HEK293 (cell line): ENCODE results near the gene FBLN5.

ENCODE experiments used
- CTCF ChIA-PET: fragments of 350-600 bp; formaldehyde crosslinking; extraction: SDS; loops from one replicate; lab custom pipeline; 2021; ENCODE audit warnings: antibody characterized with exemption; lab: Yijun Ruan, JAX
- POLR2A ChIA-PET: fragments of 300-600 bp; formaldehyde crosslinking; extraction: SDS; loops from one replicate; lab custom pipeline; 2020; ENCODE audit warnings: antibody characterized with exemption, inconsistent platforms; lab: Yijun Ruan, JAX
- H3K27ac ChIP-seq: fragments of 200-500 bp; sonication (Bioruptor generic); 2 replicates; pipeline ENCODE4 v1.5.1; 2014; ENCODE audit warnings: low read depth, low read length, control low read depth, inconsistent platforms; ENCODE audit errors: extremely low read depth
- H3K36me3 ChIP-seq, 2 experiments: fragments of 200-500 bp in 1 of 2; sonication (Bioruptor generic) in 1 of 2; 1 replicate in 1 of 2; 2 replicates in 1 of 2; pipeline ENCODE4 v1.5.1; 2014 to 2017; ENCODE audit warnings: inconsistent platforms in 2 of 2, low read length in 2 of 2; ENCODE audit not compliant: control insufficient read depth in 2 of 2, insufficient read depth in 1 of 2
- H3K4me1 ChIP-seq: fragments of 200-500 bp; sonication (Bioruptor generic); 2 replicates; pipeline ENCODE4 v1.5.1; 2014; ENCODE audit warnings: mild to moderate bottlenecking, low read length, inconsistent platforms; ENCODE audit not compliant: control insufficient read depth, insufficient read depth
- H3K4me3 ChIP-seq: 2 replicates; pipeline ENCODE4 v1.5.1; 2011; ENCODE audit warnings: low read depth, mild to moderate bottlenecking, control low read depth, low read length, moderate library complexity
- H3K9me3 ChIP-seq: fragments of 200-500 bp; sonication (Bioruptor generic); 2 replicates; pipeline ENCODE4 v1.5.1; 2014; ENCODE audit warnings: low read depth, low read length, inconsistent platforms; ENCODE audit not compliant: control insufficient read depth, insufficient read depth
- MZF1 ChIP-seq: fragments of 450-650 bp; formaldehyde crosslinking; IDR thresholded peaks from 2 replicates; pipeline ENCODE4 v1.5.1; 2017; ENCODE audit warnings: missing biosample characterization, missing genetic modification characterization, borderline replicate concordance
- PRDM6 ChIP-seq: fragments of 450-650 bp; formaldehyde crosslinking; IDR thresholded peaks from 2 replicates; pipeline ENCODE4 v1.5.1; 2017; ENCODE audit warnings: missing biosample characterization, missing genetic modification characterization
- SP3 ChIP-seq: fragments of 450-650 bp; formaldehyde crosslinking; IDR thresholded peaks from 2 replicates; pipeline ENCODE4 v1.5.1; 2016; ENCODE audit warnings: missing biosample characterization, missing genetic modification characterization
- ZBTB10 ChIP-seq: fragments of 450-650 bp; formaldehyde crosslinking; IDR thresholded peaks from 2 replicates; pipeline ENCODE4 v1.5.1; 2016; ENCODE audit warnings: missing biosample characterization, missing genetic modification characterization
- ZNF239 ChIP-seq: fragments of 450-650 bp; formaldehyde crosslinking; IDR thresholded peaks from 2 replicates; pipeline ENCODE4 v1.5.1; 2016; ENCODE audit warnings: missing biosample characterization, missing genetic modification characterization
- ZNF623 ChIP-seq: fragments of 450-650 bp; formaldehyde crosslinking; IDR thresholded peaks from 2 replicates; pipeline ENCODE4 v1.5.1; 2016; ENCODE audit warnings: missing biosample characterization, missing genetic modification characterization
- TF ChIP-seq, protein P1 (sequence below): fragments of 450-650 bp; formaldehyde crosslinking; conservative IDR thresholded peaks from 2 replicates; pipeline ENCODE4 v1.5.1; 2016; ENCODE audit warnings: low read depth, missing biosample characterization, missing genetic modification characterization
- TF ChIP-seq, protein P2 (sequence below): fragments of 450-650 bp; formaldehyde crosslinking; optimal IDR thresholded peaks from 2 replicates; pipeline ENCODE3; 2016; ENCODE audit warnings: missing biosample characterization, mild to moderate bottlenecking, missing genetic modification characterization
- TF ChIP-seq, protein P3 (sequence below): fragments of 450-650 bp; formaldehyde crosslinking; IDR thresholded peaks from 2 replicates; pipeline ENCODE4 v1.5.1; 2017; ENCODE audit warnings: missing biosample characterization, missing genetic modification characterization

FBLN5 gene

DNA sequence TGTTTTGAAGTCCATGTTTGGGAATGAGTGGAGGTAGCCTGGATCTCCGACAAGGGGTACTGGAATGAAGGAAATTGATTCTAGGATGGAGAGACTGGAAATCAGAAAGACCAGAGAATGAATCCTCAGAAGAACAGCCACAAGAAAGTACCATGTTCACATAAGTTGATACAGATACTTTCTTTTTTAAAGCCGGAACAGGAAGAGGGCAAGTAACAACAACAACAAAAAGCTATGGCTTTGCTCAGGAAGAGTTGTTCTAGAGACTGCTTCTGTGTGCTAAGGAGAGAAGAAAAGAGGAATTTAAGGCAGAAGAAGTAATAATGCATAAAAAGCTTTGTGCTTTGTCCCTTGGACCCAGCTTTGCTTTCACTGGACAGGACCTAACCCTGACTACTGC lies 86.4 kb downstream of the FBLN5 start (continued):
- TF ChIP-seq, protein P1, sequence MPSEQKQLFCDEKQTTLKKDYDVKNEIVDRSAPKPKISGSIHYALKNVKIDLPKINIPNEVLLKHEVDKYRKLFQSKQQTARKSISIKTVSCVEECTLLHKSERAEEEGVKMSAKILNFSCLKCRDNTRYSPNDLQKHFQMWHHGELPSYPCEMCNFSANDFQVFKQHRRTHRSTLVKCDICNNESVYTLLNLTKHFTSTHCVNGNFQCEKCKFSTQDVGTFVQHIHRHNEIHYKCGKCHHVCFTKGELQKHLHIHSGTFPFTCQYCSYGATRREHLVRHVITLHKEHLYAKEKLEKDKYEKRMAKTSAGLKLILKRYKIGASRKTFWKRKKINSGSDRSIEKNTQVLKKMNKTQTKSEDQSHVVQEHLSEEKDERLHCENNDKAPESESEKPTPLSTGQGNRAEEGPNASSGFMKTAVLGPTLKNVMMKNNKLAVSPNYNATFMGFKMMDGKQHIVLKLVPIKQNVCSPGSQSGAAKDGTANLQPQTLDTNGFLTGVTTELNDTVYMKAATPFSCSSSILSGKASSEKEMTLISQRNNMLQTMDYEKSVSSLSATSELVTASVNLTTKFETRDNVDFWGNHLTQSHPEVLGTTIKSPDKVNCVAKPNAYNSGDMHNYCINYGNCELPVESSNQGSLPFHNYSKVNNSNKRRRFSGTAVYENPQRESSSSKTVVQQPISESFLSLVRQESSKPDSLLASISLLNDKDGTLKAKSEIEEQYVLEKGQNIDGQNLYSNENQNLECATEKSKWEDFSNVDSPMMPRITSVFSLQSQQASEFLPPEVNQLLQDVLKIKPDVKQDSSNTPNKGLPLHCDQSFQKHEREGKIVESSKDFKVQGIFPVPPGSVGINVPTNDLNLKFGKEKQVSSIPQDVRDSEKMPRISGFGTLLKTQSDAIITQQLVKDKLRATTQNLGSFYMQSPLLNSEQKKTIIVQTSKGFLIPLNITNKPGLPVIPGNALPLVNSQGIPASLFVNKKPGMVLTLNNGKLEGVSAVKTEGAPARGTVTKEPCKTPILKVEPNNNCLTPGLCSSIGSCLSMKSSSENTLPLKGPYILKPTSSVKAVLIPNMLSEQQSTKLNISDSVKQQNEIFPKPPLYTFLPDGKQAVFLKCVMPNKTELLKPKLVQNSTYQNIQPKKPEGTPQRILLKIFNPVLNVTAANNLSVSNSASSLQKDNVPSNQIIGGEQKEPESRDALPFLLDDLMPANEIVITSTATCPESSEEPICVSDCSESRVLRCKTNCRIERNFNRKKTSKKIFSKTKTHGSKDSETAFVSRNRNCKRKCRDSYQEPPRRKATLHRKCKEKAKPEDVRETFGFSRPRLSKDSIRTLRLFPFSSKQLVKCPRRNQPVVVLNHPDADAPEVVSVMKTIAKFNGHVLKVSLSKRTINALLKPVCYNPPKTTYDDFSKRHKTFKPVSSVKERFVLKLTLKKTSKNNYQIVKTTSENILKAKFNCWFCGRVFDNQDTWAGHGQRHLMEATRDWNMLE (tag by site-specific recombination), result no peak
- TF ChIP-seq, protein P2, sequence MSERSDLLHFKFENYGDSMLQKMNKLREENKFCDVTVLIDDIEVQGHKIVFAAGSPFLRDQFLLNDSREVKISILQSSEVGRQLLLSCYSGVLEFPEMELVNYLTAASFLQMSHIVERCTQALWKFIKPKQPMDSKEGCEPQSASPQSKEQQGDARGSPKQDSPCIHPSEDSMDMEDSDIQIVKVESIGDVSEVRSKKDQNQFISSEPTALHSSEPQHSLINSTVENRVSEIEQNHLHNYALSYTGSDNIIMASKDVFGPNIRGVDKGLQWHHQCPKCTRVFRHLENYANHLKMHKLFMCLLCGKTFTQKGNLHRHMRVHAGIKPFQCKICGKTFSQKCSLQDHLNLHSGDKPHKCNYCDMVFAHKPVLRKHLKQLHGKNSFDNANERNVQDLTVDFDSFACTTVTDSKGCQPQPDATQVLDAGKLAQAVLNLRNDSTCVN (tag by site-specific recombination), result no peak
- no peak for TF ChIP-seq ZBTB10
- no peak for TF ChIP-seq ZNF623 (tag by site-specific recombination)

GRCh38 chr14:91860238-91860637 lies 87.3 kb downstream of the FBLN5 start:
- POLR2A ChIA-PET, result no interaction called here
- Histone ChIP-seq H3K9me3 (no peaks in the 10 kb centered on the region), H3K4me3 (no peak overlapping the region), H3K4me1 (peaks cover 8% of the 10 kb centered on the region; the same call in 1 of the 2 replicates), H3K27ac (no peak overlapping the region), H3K36me3 (no peaks in the 10 kb centered on the region)
- CTCF ChIA-PET, result interaction anchor here (0.6 kb wide), 1 partner anchor 494 kb away, joined by 6 read pairs; no protein-coding TSS in a partner anchor
- TF ChIP-seq SP3 (no peak), MZF1 (tag by site-specific recombination) (peak; percentile 21; the same call in 1 of the 2 replicates), ZNF239 (tag by site-specific recombination) (peak; percentile 85), PRDM6 (no peak)
- TF ChIP-seq, protein P3, sequence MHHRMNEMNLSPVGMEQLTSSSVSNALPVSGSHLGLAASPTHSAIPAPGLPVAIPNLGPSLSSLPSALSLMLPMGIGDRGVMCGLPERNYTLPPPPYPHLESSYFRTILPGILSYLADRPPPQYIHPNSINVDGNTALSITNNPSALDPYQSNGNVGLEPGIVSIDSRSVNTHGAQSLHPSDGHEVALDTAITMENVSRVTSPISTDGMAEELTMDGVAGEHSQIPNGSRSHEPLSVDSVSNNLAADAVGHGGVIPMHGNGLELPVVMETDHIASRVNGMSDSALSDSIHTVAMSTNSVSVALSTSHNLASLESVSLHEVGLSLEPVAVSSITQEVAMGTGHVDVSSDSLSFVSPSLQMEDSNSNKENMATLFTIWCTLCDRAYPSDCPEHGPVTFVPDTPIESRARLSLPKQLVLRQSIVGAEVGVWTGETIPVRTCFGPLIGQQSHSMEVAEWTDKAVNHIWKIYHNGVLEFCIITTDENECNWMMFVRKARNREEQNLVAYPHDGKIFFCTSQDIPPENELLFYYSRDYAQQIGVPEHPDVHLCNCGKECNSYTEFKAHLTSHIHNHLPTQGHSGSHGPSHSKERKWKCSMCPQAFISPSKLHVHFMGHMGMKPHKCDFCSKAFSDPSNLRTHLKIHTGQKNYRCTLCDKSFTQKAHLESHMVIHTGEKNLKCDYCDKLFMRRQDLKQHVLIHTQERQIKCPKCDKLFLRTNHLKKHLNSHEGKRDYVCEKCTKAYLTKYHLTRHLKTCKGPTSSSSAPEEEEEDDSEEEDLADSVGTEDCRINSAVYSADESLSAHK (tag by site-specific recombination), result no peak
